ENCODE data around the gene ATG101.

DNA sequence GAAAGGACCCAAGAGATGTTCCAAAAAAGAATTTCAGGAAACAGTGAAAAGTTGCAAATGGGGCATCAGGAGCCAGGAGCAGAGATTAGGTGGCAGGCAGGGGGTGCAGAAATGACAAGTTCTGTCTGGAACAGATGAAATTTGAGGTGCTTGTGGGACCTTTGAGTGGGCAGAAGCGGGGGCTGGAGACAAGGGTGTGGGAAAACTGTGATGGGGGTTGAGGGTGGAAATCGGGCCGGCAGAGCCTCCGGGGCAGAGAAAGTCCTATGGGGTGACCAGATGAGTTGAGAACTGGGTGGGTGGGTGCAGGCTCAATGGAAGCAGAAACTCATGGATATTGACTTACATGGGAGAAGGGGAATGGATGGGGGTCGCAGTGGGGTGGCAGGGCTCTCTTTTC, 20.1 kb upstream of the ATG101 start:
- TF ChIP-seq, protein P1, sequence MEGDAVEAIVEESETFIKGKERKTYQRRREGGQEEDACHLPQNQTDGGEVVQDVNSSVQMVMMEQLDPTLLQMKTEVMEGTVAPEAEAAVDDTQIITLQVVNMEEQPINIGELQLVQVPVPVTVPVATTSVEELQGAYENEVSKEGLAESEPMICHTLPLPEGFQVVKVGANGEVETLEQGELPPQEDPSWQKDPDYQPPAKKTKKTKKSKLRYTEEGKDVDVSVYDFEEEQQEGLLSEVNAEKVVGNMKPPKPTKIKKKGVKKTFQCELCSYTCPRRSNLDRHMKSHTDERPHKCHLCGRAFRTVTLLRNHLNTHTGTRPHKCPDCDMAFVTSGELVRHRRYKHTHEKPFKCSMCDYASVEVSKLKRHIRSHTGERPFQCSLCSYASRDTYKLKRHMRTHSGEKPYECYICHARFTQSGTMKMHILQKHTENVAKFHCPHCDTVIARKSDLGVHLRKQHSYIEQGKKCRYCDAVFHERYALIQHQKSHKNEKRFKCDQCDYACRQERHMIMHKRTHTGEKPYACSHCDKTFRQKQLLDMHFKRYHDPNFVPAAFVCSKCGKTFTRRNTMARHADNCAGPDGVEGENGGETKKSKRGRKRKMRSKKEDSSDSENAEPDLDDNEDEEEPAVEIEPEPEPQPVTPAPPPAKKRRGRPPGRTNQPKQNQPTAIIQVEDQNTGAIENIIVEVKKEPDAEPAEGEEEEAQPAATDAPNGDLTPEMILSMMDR (conservative IDR thresholded peaks at IDR 0.05; ENCODE audit: low read depth in 2 of 2): no peak
- TF ChIP-seq EZH2 (IDR thresholded peaks at IDR 0.05; ENCODE audit: low read depth, unreplicated experiment): no peak
- TF ChIP-seq POLR2AphosphoS5 (IDR thresholded peaks at IDR 0.05; ENCODE audit: low read depth): no peak
- TF ChIP-seq, protein P2, sequence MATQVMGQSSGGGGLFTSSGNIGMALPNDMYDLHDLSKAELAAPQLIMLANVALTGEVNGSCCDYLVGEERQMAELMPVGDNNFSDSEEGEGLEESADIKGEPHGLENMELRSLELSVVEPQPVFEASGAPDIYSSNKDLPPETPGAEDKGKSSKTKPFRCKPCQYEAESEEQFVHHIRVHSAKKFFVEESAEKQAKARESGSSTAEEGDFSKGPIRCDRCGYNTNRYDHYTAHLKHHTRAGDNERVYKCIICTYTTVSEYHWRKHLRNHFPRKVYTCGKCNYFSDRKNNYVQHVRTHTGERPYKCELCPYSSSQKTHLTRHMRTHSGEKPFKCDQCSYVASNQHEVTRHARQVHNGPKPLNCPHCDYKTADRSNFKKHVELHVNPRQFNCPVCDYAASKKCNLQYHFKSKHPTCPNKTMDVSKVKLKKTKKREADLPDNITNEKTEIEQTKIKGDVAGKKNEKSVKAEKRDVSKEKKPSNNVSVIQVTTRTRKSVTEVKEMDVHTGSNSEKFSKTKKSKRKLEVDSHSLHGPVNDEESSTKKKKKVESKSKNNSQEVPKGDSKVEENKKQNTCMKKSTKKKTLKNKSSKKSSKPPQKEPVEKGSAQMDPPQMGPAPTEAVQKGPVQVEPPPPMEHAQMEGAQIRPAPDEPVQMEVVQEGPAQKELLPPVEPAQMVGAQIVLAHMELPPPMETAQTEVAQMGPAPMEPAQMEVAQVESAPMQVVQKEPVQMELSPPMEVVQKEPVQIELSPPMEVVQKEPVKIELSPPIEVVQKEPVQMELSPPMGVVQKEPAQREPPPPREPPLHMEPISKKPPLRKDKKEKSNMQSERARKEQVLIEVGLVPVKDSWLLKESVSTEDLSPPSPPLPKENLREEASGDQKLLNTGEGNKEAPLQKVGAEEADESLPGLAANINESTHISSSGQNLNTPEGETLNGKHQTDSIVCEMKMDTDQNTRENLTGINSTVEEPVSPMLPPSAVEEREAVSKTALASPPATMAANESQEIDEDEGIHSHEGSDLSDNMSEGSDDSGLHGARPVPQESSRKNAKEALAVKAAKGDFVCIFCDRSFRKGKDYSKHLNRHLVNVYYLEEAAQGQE (IDR thresholded peaks at IDR 0.05; ENCODE audit: unreplicated experiment): no peak
- no peak for TF ChIP-seq EZH2phosphoT487 (IDR thresholded peaks at IDR 0.05; ENCODE audit: unreplicated experiment)
- TF ChIP-seq CREB1 (CRISPR knock-in tag; IDR thresholded peaks at IDR 0.05; ENCODE audit: low read depth): no peak
- no peak for TF ChIP-seq JUNB (IDR thresholded peaks at IDR 0.05; ENCODE audit: unreplicated experiment)
- no peak for TF ChIP-seq ZNF331 (CRISPR knock-in tag; IDR thresholded peaks at IDR 0.05; ENCODE audit: low read depth)
- TF ChIP-seq NANOG (IDR thresholded peaks at IDR 0.05; ENCODE audit: borderline replicate concordance): no peak
